GM19035 (cell line): ENCODE results near the gene CCDC57.
"Not testable (repeated sequence)": the region's sequence is repeated elsewhere in the genome, so short reads cannot be mapped to it uniquely, and the experiment has no call there.

Experiments used
- ATAC-seq: cut with Tn5 transposase; IDR thresholded peaks from one replicate; pipeline ENCODE4 v1.9.1; 2021; ENCODE audit not compliant: unreplicated experiment

The CCDC57 gene

GRCh38 chr17:82204831-82205719 is 7.6 kb downstream of the CCDC57 start:
- ATAC-seq, result no peak

- ATAC-seq, result no peak
Measured at GRCh38 chr17:82203920-82204319, 8.7 kb downstream of the CCDC57 start.

GRCh38 chr17:82202981-82203380 is 9.7 kb downstream of the CCDC57 start:
- ATAC-seq, result no peak

GRCh38 chr17:82201498-82201910 is 11.1 kb downstream of the CCDC57 start:
- ATAC-seq, result no peak

GRCh38 chr17:82200743-82201497 is 11.7 kb downstream of the CCDC57 start:
- ATAC-seq, result no peak

DNA sequence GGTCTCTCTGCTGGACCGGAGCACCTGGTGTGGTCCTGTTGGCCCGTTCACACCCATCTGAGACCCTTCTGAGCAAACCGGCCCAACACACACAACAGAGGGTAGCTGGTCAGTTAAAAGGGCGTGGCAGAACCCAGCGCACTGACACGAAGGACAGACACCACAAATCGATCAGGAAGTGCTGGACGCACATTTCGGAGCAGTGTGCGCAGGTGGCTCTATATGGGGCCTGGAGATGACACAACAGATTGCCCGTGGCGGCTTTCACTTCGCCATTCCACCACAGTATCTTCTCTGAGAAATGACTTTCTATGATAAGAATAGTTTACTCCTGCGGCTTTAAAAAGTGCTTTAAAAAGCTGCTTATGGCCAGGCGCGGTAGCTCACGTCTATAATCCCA is 12.5 kb downstream of the CCDC57 start:
- no peak for ATAC-seq

- ATAC-seq, result no peak
Measured at GRCh38 chr17:82199496-82199895, 13.1 kb downstream of the CCDC57 start.

- ATAC-seq, result no peak
Measured at GRCh38 chr17:82198092-82198491, 14.6 kb downstream of the CCDC57 start.

DNA sequence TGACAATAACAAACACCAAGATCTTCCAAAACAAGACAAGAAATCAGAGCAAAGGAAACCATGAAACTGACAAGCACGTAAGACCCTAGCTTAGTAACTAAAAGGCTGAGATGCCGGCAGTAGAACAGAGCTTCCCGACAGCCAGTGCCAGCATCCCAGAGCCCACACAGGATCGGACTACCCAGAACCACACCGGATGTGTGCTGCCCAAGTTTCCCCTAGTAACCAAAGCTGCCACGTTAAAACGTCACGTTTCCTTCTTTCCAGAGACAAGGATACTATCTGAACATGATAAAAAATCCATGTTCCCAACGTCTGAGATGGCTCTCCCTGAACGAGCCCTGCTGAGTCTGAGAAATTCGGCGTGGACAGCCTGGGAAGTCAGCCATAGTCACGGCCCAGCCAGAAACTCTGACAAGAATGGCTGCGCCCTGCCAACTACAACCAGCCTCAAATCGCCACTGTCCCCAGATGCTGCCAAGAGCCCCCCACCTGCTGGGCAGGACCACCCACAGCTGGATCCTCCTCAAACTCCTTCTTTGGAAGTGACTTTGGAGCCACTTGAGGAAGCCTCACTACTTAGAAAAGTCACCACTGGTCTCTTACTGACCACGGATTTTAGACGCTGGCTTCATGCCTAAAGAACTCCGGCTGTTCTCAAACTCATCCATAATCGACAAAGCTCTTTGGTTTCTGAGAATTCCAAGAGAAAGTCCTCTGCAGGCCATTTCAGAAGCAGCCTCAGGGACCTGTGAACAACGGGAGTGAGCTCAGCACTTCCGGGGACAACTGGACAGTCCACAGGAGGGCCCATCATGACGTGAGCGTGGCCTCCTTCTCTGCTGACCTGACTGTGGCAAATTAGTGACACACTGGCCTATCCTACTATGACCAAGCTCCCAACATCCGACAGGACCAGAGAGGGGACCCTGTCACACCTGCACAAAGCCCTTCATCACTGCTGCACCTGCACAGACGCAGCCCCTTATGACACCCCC is 16.7 kb downstream of the CCDC57 start:
- ATAC-seq, result no peak

DNA sequence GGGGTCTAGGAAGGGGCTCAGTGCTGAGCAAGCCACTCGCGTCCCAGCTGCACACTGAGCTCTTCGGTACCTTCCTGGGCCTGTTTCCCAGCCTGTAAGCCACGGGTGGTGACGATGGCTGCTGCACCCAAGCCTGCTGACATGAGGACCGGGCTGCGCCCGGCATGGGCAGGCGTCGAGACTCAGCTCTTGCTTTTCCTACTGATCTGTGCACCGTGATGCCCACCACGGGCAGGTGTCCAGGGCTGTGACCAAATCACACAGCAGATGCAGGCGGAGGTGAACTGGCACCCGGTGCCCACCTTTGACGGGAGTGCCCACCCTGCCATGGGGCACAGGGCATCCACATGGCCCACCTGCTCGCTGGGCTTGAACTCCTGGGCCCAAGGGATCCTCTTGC is 17.9 kb downstream of the CCDC57 start:
- ATAC-seq, result no peak

- no peak for ATAC-seq
Measured at GRCh38 chr17:82193520-82194220, 19.0 kb downstream of the CCDC57 start.

- not testable (repeated sequence) for ATAC-seq
Measured at GRCh38 chr17:82193050-82193449, 19.6 kb downstream of the CCDC57 start.

- ATAC-seq, result no peak
Measured at GRCh38 chr17:82188001-82188961, 24.4 kb downstream of the CCDC57 start.

- no peak for ATAC-seq
Measured at GRCh38 chr17:82187500-82187899, 25.1 kb downstream of the CCDC57 start.

DNA sequence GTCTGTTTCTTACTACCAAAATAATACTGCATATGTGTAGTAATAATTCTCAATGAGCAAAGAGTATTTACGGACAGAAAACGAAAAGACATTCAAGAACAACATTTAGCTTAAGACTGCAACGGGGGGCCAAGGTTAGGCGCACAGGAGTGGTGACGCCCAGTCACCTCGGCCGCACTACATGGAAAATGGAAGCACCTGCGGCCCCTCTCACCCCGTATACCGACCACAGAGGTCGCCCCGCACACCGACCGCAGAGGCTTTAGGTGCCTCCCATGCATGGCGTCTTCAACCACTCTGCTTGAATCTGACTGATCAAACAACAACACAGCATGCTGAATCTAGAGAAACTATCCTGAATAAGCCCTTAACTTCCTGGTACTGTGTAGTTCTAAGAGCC is 26.4 kb downstream of the CCDC57 start:
- no peak for ATAC-seq

DNA sequence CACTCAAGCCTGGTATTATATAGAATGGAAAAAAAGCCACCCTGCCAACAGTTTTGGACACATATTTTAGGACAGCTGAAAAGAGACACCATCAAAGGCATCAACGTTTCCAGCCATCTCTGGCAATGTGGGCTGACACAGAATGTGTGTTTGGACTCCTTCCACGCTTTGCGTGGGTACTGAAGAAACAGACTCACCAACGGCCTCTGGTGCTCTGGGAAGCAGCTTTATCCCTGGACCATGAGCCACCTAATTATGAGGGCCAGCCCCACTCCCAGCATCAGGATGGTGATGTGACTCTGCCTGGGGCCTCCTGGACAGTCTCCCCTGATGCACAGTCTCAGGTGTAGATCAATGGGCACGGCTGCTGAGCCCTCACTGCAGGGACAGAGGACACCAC is 27.9 kb downstream of the CCDC57 start:
- no peak for ATAC-seq

GRCh38 chr17:82180776-82181528 is 31.7 kb downstream of the CCDC57 start:
- ATAC-seq, result no peak

GRCh38 chr17:82179946-82180475 is 32.6 kb downstream of the CCDC57 start:
- ATAC-seq, result no peak
